Activated CD4-positive, alpha-beta T cell treated with anti-CD3 and anti-CD28 coated beads, Interleukin-2, amount 50 U/mL, for 48 hours (primary cell): Measurements from ENCODE around the gene ZNF879.

Experiments
- DNase-seq, 2 experiments: peaks; one replicate each; pipeline ENCODE4 v3.0.0-alpha.2; 2020

ZNF879 gene

DNA sequence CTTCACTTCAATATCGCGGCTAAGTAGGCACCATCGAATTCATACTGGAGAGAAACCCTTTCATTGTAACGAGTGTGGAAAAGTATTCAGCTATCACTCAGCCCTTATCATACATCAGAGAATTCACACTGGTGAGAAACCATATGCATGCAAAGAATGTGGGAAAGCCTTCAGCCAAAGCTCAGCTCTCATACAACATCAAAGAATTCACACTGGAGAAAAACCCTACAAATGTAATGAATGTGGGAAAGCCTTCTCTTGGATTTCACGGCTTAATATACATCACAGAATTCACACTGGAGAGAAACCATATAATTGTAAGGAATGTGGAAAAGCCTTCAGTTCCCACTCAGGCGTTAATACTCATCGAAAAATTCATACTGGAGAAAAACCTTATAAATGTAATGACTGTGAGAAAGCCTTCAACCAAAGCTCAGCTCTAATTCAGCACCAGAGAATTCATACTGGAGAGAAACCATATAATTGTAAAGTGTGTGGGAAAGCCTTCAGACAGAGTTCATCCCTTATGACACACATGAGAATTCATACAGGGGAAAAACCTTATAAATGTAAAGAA lies 9.5 kb downstream of the ZNF879 start:
- no peak for DNase-seq

DNA sequence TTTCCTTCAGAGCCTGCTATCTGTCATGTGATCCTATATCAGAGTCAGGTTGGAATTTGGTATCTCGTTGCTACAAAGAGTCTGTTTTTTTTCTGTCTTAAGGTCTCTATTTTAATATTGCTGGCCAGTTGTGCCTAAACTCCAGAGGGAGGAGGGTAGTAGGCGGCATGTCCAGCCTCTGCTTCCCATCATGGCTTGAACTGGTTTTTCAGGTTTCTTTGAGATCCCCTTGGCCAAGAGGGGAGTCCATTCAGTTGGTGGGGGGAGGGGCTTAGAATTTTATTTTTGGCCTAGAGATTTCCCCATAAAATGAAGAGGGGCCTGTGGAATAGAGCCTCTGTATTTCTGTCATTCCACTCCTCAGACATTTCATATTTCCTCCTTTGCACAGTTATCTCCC lies 21.2 kb downstream of the ZNF879 start:
- DNase-seq: no peak

DNA sequence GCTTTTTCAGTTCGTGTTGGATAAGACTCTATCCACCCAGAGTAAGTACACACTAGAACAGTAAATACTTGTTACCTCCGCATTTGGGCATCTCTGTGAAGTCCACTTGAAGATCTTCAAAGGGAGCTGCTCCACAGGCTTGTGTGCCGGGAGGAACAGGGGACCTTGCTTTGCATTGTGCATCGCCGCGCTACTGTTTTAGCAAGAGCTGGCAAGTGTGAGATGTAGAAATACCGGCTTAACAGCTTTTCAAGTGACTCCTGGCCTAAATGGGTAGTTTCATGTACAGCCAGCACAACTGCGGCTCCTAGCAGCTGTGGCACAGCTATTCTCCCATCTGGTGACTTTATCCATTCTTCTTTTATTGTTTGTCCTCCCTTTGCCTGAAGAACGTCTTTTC lies 28.2 kb downstream of the ZNF879 start:
- no peak for DNase-seq

DNA sequence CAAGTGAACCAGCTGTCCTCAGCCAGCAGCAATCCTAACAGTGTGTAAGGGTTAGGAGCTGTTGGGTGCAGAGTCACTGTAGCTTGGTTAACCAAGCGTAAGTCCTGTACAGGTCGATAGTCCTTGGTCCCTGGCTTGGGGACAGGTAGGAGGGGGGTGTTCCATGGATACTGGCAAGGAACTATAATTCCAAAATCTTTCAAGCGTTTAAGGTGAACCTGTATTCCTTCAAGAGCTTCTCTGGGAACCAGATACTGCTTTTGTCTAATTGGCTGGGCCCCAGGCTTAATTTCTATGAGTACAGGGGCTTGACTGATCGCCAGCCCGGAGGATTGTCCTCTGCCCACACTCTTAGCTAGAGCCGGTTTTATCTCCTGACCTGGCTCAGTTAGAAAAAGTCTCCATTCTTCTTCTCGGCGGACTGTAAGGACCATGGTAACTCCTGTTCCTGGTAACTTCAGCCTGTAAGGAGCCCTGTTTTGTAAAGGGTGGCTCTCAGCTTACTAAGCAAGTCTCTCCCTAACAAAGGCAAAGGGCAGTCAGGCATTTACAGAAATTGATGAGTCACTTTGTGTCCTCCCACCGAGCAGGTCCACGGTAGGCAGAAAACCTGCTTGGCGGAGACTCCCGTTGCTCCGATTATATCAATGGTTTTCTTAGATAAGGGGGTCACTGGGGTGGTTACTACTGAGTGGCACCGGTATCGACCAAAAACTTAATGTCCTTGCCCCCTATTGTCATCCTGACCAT lies 30.6 kb downstream of the ZNF879 start:
- no peak for DNase-seq

DNA sequence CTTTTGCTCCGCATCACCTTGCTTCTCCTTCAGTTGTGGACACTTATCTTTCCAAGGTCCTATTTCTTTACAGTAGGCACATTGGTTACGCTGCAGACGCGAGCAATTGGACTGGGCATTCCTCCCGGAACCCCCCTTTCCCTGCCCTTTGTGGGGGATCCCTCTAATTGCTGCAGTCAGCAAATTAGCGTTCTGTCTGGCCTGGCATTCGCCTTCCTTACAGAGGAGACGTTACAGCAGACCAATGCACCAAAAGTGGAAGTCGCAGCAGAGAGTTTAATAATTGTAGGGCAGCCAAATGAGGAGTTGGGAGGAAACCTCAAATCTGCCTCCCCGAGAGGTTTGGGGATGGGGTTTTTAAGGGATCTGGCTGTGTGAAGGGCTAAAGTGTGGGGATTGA lies 31.3 kb downstream of the ZNF879 start:
- DNase-seq: no peak

DNA sequence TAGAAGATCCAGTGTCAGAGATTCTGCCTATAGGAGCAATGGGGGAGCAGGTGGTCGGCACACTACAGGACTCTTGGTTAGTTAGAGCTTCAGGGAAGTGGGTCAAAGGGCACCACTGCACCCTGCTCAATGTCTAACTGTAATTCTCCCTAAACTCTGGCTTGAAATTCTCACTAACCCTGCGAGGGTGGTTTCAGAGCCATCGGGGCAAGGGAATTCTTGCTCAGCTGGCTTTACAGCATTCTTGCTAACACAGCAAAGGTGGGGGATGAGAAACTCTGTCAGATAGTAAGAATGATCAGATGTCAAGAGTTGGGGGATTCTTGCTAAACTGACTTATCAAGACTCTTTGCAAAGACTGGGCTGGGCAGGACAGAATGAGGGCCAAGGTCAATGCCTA lies 31.8 kb downstream of the ZNF879 start:
- DNase-seq: no peak

DNA sequence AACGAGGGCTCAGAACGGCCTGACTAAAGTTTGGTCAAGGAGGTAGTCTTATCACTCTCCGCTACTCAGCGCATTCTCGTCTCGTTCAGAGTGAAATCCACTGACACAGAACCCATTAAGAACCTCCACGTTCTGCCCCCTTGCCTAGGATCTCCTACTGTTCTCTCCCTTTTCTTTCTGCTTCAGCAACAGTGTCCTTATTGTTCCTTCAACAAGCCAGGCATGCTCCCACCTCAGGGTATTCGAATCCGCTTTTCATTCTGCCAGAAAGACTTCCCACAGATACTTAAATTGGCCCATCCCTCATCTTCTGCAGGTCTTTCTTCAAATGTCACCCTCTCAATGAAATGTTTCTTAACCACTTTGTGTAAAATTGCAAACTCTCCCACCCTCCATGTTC lies 32.2 kb downstream of the ZNF879 start:
- no peak for DNase-seq

DNA sequence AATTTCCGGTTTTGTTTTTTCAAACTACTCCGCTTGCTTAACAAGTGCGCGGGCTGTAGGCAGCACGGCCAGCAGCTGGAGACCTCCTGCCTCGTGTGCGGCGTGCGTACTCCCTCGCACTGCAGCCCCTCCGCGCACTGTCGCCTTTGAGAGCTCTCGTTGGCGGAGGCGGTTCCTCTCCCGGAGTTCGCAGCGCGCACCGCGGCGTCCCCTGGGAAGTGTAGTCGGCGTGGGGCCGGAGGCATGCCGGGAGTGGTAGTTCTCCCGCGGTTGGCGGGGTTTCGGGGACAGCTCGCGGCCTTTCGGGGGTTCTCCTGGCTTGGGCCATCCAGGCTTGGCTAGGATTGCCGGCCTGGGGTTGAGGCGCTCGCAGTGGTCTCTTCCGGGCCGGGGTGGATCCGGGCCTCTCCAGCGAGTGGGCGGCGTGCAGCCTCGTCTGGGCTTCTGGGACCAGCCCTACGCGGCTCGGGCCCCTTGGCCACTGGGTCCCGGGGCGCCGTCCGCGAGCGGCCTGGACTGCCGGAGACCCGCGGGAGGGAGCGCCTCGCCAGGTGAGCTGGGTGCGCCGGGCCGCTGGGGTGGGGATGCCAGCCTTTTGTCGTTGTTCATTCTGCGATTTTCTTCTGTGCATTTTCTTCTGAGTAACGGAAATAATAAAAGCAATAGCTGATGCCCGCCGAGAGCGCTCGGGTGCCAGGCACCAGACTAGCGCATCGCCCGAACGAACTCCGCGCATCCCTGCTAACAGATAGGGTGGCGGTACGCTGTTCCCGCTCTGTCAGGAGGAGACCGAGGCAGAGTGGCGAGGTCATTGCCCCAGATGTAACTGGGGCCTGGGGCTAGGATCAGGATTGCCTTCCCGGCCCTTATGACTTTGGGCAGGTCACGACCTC lies 36.8 kb downstream of the ZNF879 start, which contains the start of gene ZNF354C:
Gene ZNF354C, plus strand, starts transcription at position 258 of the 893 bp plus-strand sequence. CDS start 1,696 bp downstream, outside the sequence.
- DNase-seq: peak; percentile 85 to 88

DNA sequence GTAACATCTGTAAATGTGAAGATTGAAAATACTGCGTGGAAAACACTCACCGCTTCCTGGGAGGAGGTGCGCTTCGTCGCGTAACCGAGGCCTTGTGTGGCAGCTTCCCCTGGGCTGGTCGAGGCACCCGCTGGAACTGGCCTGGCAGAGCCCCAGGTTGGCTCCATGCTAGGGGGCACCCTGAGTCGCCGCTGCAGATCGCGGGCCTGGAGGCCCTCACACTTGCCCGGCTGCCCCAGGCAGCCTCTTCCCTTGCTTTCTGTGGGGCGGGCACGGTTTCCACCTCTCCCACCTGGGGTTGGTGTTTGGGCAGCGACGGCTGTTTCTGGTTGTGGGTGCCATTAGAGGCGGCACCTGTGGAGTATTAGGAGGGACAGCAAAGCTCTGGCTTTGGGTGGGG lies 37.4 kb downstream of the ZNF879 start:
- DNase-seq: no peak

DNA sequence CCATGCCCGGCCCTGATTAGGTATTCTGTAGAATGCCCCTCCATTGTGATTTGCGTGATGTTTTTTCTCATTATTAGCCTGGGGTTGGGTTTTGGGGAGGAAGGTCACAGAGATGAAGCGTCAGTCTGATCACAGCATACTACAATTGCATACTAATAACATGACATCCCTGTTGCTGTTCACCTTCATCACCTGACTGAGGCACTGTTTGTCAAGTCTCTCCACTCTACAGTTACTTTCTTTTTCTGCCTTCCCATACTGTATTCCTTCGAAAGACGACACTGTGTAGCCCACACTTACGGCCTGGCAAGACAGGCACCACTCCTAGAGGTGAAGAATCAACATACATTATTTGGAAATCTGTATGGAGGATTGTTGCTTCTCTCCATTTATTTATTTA lies 42.1 kb downstream of the ZNF879 start:
- DNase-seq: no peak

DNA sequence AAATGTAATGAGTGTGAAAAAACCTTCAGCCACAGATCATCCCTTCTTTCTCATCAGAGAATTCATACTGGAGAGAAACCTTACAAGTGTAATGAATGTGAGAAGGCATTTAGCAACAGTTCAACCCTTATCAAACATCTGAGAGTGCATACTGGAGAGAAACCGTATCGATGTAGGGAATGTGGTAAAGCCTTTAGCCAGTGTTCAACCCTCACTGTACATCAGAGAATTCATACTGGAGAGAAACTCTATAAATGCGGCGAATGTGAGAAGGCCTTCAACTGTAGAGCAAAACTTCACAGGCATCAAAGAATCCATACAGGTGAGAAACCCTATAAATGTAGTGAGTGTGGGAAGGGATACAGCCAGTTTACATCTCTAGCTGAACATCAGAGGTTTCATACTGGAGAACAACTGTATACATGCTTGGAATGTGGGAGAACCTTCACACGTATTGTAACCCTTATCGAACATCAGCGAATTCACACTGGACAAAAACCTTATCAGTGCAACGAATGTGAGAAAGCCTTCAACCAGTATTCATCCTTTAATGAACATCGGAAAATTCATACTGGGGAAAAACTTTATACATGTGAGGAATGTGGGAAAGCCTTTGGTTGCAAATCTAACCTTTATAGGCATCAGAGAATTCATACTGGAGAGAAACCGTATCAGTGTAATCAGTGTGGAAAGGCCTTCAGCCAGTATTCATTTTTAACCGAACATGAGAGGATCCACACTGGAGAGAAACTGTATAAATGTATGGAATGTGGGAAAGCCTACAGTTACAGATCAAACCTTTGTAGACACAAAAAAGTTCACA lies 55.8 kb downstream of the ZNF879 start:
- DNase-seq: no peak

DNA sequence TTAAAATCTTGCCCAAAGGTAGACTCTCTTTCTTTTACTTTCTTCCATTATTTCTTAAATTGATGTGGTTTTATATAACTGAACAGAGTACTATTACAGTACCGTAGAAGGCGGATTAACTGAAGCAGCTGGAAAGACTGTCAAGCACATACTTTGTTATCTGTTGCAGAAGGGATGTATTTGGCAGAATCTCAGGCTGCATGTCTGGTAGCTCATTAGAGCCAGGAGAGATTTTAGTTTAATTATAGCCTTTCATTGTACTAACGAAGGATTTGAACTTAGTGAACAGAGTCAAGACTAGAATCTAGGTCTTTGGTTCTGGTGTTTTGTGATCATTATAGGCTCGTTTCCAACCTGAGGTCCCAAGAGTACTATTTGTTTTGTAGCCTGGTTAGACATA lies 57.1 kb downstream of the ZNF879 start:
- DNase-seq: no peak
